ENCODE data around the gene RASA2.

The RASA2 gene

GRCh38 chr3:141499965-141500364, 13.1 kb downstream of the RASA2 start:
- no peak overlapping the region for H3K4me3 Mint-ChIP-seq
- H3K36me3 Mint-ChIP-seq: peaks cover 18% of the 10 kb centered on the region
- no peak for ATAC-seq
- H3K27me3 Mint-ChIP-seq: no peaks in the 10 kb centered on the region
- H3K9me3 Mint-ChIP-seq: no peaks in the 10 kb centered on the region
- peaks cover 41% of the 10 kb centered on the region for H3K4me1 Mint-ChIP-seq
- peak overlapping the region; percentile 75 for H3K27ac Mint-ChIP-seq

GRCh38 chr3:141500397-141500796, 13.6 kb downstream of the RASA2 start:
- ATAC-seq: no peak
- Mint-ChIP-seq H3K9me3 (no peaks in the 10 kb centered on the region), H3K27ac (no peak overlapping the region), H3K36me3 (peaks cover 14% of the 10 kb centered on the region), H3K4me1 (peaks cover 36% of the 10 kb centered on the region), H3K4me3 (no peak overlapping the region), H3K27me3 (no peaks in the 10 kb centered on the region)

GRCh38 chr3:141505166-141505565, 18.3 kb downstream of the RASA2 start:
- ATAC-seq: no peak
- H3K4me1 Mint-ChIP-seq: peaks cover 15% of the 10 kb centered on the region
- no peak overlapping the region for H3K4me3 Mint-ChIP-seq
- no peak overlapping the region for H3K27ac Mint-ChIP-seq
- peaks cover 6% of the 10 kb centered on the region for H3K36me3 Mint-ChIP-seq
- no peaks in the 10 kb centered on the region for H3K27me3 Mint-ChIP-seq
- no peaks in the 10 kb centered on the region for H3K9me3 Mint-ChIP-seq

GRCh38 chr3:141506071-141506470, 19.2 kb downstream of the RASA2 start:
- H3K27ac Mint-ChIP-seq: no peak overlapping the region
- no peak overlapping the region for H3K4me3 Mint-ChIP-seq
- ATAC-seq: no peak
- H3K9me3 Mint-ChIP-seq: no peaks in the 10 kb centered on the region
- no peaks in the 10 kb centered on the region for H3K27me3 Mint-ChIP-seq
- H3K4me1 Mint-ChIP-seq: peaks cover 21% of the 10 kb centered on the region
- H3K36me3 Mint-ChIP-seq: peaks cover 14% of the 10 kb centered on the region

- H3K27ac Mint-ChIP-seq: no peak overlapping the region
- peaks cover 21% of the 10 kb centered on the region for H3K36me3 Mint-ChIP-seq
- H3K27me3 Mint-ChIP-seq: no peaks in the 10 kb centered on the region
- no peak overlapping the region for H3K4me3 Mint-ChIP-seq
- H3K4me1 Mint-ChIP-seq: peaks cover 23% of the 10 kb centered on the region
- no peak for ATAC-seq
- no peaks in the 10 kb centered on the region for H3K9me3 Mint-ChIP-seq
Measured at GRCh38 chr3:141507392-141508066, 20.7 kb downstream of the RASA2 start.

GRCh38 chr3:141508067-141508436, 21.2 kb downstream of the RASA2 start:
- no peak for ATAC-seq
- H3K27me3 Mint-ChIP-seq: no peaks in the 10 kb centered on the region
- peaks cover 23% of the 10 kb centered on the region for H3K4me1 Mint-ChIP-seq
- no peak overlapping the region for H3K4me3 Mint-ChIP-seq
- peaks cover 26% of the 10 kb centered on the region for H3K36me3 Mint-ChIP-seq
- H3K27ac Mint-ChIP-seq: no peak overlapping the region
- no peaks in the 10 kb centered on the region for H3K9me3 Mint-ChIP-seq

GRCh38 chr3:141511361-141511760, 24.5 kb downstream of the RASA2 start:
- H3K9me3 Mint-ChIP-seq: no peaks in the 10 kb centered on the region
- no peak overlapping the region for H3K27ac Mint-ChIP-seq
- H3K4me3 Mint-ChIP-seq: no peak overlapping the region
- no peaks in the 10 kb centered on the region for H3K27me3 Mint-ChIP-seq
- ATAC-seq: no peak
- peaks cover 44% of the 10 kb centered on the region for H3K36me3 Mint-ChIP-seq
- H3K4me1 Mint-ChIP-seq: peaks cover 23% of the 10 kb centered on the region

- no peak overlapping the region for H3K4me3 Mint-ChIP-seq
- peaks cover 3% of the 10 kb centered on the region for H3K9me3 Mint-ChIP-seq
- peaks cover 21% of the 10 kb centered on the region for H3K4me1 Mint-ChIP-seq
- ATAC-seq: no peak
- no peaks in the 10 kb centered on the region for H3K27me3 Mint-ChIP-seq
- peaks cover 72% of the 10 kb centered on the region for H3K36me3 Mint-ChIP-seq
- H3K27ac Mint-ChIP-seq: no peak overlapping the region
Measured at GRCh38 chr3:141514382-141514781, 27.6 kb downstream of the RASA2 start.

- H3K9me3 Mint-ChIP-seq: peaks cover 3% of the 10 kb centered on the region
- no peak overlapping the region for H3K4me3 Mint-ChIP-seq
- H3K27me3 Mint-ChIP-seq: no peaks in the 10 kb centered on the region
- H3K4me1 Mint-ChIP-seq: peaks cover 28% of the 10 kb centered on the region
- no peak for ATAC-seq
- no peak overlapping the region for H3K27ac Mint-ChIP-seq
- H3K36me3 Mint-ChIP-seq: peaks cover 56% of the 10 kb centered on the region
Measured at GRCh38 chr3:141519587-141519986, 32.8 kb downstream of the RASA2 start.

GRCh38 chr3:141521781-141522180, 35.0 kb downstream of the RASA2 start:
- peak overlapping the region; percentile 56 for H3K27ac Mint-ChIP-seq
- H3K9me3 Mint-ChIP-seq: peaks cover 3% of the 10 kb centered on the region
- H3K27me3 Mint-ChIP-seq: no peaks in the 10 kb centered on the region
- peaks cover 45% of the 10 kb centered on the region for H3K4me1 Mint-ChIP-seq
- ATAC-seq: no peak
- peaks cover 53% of the 10 kb centered on the region for H3K36me3 Mint-ChIP-seq
- no peak overlapping the region for H3K4me3 Mint-ChIP-seq

- H3K4me1 Mint-ChIP-seq: peaks cover 51% of the 10 kb centered on the region
- no peak overlapping the region for H3K4me3 Mint-ChIP-seq
- H3K36me3 Mint-ChIP-seq: peaks cover 35% of the 10 kb centered on the region
- no peak overlapping the region for H3K27ac Mint-ChIP-seq
- ATAC-seq: no peak
- H3K9me3 Mint-ChIP-seq: no peaks in the 10 kb centered on the region
- H3K27me3 Mint-ChIP-seq: no peaks in the 10 kb centered on the region
Measured at GRCh38 chr3:141523615-141524375, 37.0 kb downstream of the RASA2 start.

- peaks cover 29% of the 10 kb centered on the region for H3K36me3 Mint-ChIP-seq
- H3K4me1 Mint-ChIP-seq: peaks cover 62% of the 10 kb centered on the region
- H3K4me3 Mint-ChIP-seq: no peak overlapping the region
- no peaks in the 10 kb centered on the region for H3K9me3 Mint-ChIP-seq
- peak overlapping the region; percentile 54 for H3K27ac Mint-ChIP-seq
- H3K27me3 Mint-ChIP-seq: no peaks in the 10 kb centered on the region
- no peak for ATAC-seq
Measured at GRCh38 chr3:141524988-141525387, 38.2 kb downstream of the RASA2 start.

GRCh38 chr3:141525814-141526213, 39.0 kb downstream of the RASA2 start:
- Mint-ChIP-seq H3K27me3 (no peaks in the 10 kb centered on the region), H3K4me3 (no peak overlapping the region), H3K4me1 (peaks cover 69% of the 10 kb centered on the region)

GRCh38 chr3:141526709-141527108, 39.9 kb downstream of the RASA2 start:
- H3K27me3 Mint-ChIP-seq: no peaks in the 10 kb centered on the region
- peaks cover 62% of the 10 kb centered on the region for H3K4me1 Mint-ChIP-seq
- peak overlapping the region; percentile 9 for H3K27ac Mint-ChIP-seq
- H3K36me3 Mint-ChIP-seq: peaks cover 25% of the 10 kb centered on the region
- ATAC-seq: no peak
- no peak overlapping the region for H3K4me3 Mint-ChIP-seq
- no peaks in the 10 kb centered on the region for H3K9me3 Mint-ChIP-seq

More at GRCh38 chr3:141525814-141526213, 39.0 kb downstream of the RASA2 start:
- H3K36me3 Mint-ChIP-seq: peaks cover 29% of the 10 kb centered on the region
- no peak for ATAC-seq
- H3K9me3 Mint-ChIP-seq: no peaks in the 10 kb centered on the region
- H3K27ac Mint-ChIP-seq: no peak overlapping the region

- Mint-ChIP-seq H3K4me1 (peaks cover 51% of the 10 kb centered on the region), H3K27ac (no peak overlapping the region)
Measured at GRCh38 chr3:141528800-141529199, 42.0 kb downstream of the RASA2 start.

GRCh38 chr3:141529256-141529655, 42.4 kb downstream of the RASA2 start:
- Mint-ChIP-seq H3K27ac (no peak overlapping the region), H3K4me1 (peaks cover 47% of the 10 kb centered on the region), H3K27me3 (no peaks in the 10 kb centered on the region), H3K36me3 (peaks cover 19% of the 10 kb centered on the region), H3K9me3 (no peaks in the 10 kb centered on the region), H3K4me3 (no peak overlapping the region)
- no peak for ATAC-seq

More at GRCh38 chr3:141528800-141529199, 42.0 kb downstream of the RASA2 start:
- no peak for ATAC-seq
- H3K36me3 Mint-ChIP-seq: peaks cover 19% of the 10 kb centered on the region
- no peaks in the 10 kb centered on the region for H3K9me3 Mint-ChIP-seq
- H3K27me3 Mint-ChIP-seq: no peaks in the 10 kb centered on the region
- no peak overlapping the region for H3K4me3 Mint-ChIP-seq

Measured in stimulated activated memory B cell treated with anti-CD40 and anti-IgM and Interleukin-4, amounts not matched to agents 10 μg/mL and 1 μg/mL and 100 μg/mL, for 72 hours (primary cell).